ENCODE results near the gene SAMD1.
A peak's percentile ranks its signal among the peaks of the same experiment; 100 is the strongest.

DNA sequence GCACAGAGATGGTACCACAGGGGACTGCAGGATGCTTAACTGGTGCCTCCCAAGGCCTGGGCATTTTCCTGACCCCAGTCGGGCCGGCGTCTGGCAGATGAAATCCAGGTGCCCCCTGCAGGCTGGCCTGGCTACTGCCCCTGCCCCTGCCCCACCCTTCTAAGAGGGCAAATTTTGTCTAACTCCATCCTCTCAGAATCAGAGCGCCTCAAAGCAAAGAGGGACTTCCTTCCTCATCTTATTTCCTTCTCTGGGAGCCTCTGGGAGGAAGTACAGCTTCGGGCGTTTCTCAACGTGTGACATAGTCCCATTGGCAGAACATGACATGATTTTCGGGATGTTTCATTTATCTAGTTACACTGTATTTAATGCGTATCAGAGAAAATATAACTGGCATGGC is 24.3 kb upstream of the SAMD1 start:
- TF ChIP-seq EZH2 (optimal IDR thresholded peaks at IDR 0.05; ENCODE audit: low read depth, low read length), result no peak
- TF ChIP-seq, protein P1, sequence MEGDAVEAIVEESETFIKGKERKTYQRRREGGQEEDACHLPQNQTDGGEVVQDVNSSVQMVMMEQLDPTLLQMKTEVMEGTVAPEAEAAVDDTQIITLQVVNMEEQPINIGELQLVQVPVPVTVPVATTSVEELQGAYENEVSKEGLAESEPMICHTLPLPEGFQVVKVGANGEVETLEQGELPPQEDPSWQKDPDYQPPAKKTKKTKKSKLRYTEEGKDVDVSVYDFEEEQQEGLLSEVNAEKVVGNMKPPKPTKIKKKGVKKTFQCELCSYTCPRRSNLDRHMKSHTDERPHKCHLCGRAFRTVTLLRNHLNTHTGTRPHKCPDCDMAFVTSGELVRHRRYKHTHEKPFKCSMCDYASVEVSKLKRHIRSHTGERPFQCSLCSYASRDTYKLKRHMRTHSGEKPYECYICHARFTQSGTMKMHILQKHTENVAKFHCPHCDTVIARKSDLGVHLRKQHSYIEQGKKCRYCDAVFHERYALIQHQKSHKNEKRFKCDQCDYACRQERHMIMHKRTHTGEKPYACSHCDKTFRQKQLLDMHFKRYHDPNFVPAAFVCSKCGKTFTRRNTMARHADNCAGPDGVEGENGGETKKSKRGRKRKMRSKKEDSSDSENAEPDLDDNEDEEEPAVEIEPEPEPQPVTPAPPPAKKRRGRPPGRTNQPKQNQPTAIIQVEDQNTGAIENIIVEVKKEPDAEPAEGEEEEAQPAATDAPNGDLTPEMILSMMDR (IDR thresholded peaks at IDR 0.05; ENCODE audit: low read length), result peak; percentile 61

Data from MM.1S (cell line).